Measurements from ENCODE around the gene HSD11B2.

The HSD11B2 gene

GRCh38 chr16:67482233-67482924 lies 51.5 kb downstream of the HSD11B2 start:
- no peak for DNase-seq

GRCh38 chr16:67483150-67483549 lies 52.2 kb downstream of the HSD11B2 start, which contains the start of gene AGRP:
Gene AGRP, minus strand, starts transcription at chr16:67483547. Its CDS starts 149 bp downstream, at chr16:67483398.
- no peak for DNase-seq

GRCh38 chr16:67483731-67484525 lies 53.0 kb downstream of the HSD11B2 start:
- no peak for DNase-seq

GRCh38 chr16:67486805-67487204 lies 55.9 kb downstream of the HSD11B2 start:
- DNase-seq: no peak

Measured in SHP77 treated with DMSO at 0.1 percent for 48 hours (cell line).